ENCODE measurements around the gene LIF.
A peak's percentile ranks its signal among the peaks of the same experiment; 100 is the strongest.

LIF gene

GRCh38 chr22:30287648-30288418 lies 41.3 kb upstream of the LIF start (continued):
- TF ChIP-seq ZBTB48 (tag by site-specific recombination; IDR thresholded peaks at IDR 0.05) (no peak; the same call in 1 of the 2 replicates), ZNF214 (tag by site-specific recombination; IDR thresholded peaks at IDR 0.05; ENCODE audit: borderline replicate concordance) (no peak), MYNN (tag by site-specific recombination; IDR thresholded peaks at IDR 0.05; ENCODE audit: borderline replicate concordance) (no peak), ZNF394 (tag by site-specific recombination; IDR thresholded peaks at IDR 0.05; ENCODE audit: borderline replicate concordance) (no peak), INSM2 (tag by site-specific recombination; IDR thresholded peaks at IDR 0.05) (no peak), SCRT1 (tag by site-specific recombination; IDR thresholded peaks at IDR 0.05; ENCODE audit: borderline replicate concordance) (no peak), YY1 (tag by site-specific recombination; IDR thresholded peaks at IDR 0.05) (no peak), ZFP3 (tag by site-specific recombination; IDR thresholded peaks at IDR 0.05; ENCODE audit: low read depth) (no peak), GLI4 (tag by site-specific recombination; IDR thresholded peaks at IDR 0.05) (no peak), EGR2 (tag by site-specific recombination; IDR thresholded peaks at IDR 0.05; ENCODE audit: low read depth) (no peak), ZNF585B (tag by site-specific recombination; IDR thresholded peaks at IDR 0.05) (no peak), ZNF580 (tag by site-specific recombination; IDR thresholded peaks at IDR 0.05) (peak; percentile 95), ZNF169 (tag by site-specific recombination; IDR thresholded peaks at IDR 0.05) (no peak), ZNF18 (tag by site-specific recombination; IDR thresholded peaks at IDR 0.05) (no peak), BCL11A (tag by site-specific recombination; IDR thresholded peaks at IDR 0.05; ENCODE audit: low read depth) (no peak), PRDM10 (tag by site-specific recombination; IDR thresholded peaks at IDR 0.05) (no peak), ZIC2 (tag by site-specific recombination; IDR thresholded peaks at IDR 0.05) (peak; percentile 73), ZXDB (tag by site-specific recombination; IDR thresholded peaks at IDR 0.05) (no peak; the same call in 1 of the 2 replicates), ZNF529 (tag by site-specific recombination; IDR thresholded peaks at IDR 0.05; ENCODE audit: insufficient replicate concordance) (no peak), ZSCAN16 (tag by site-specific recombination; IDR thresholded peaks at IDR 0.05) (no peak), PRDM1 (tag by site-specific recombination; IDR thresholded peaks at IDR 0.05) (no peak), HOXA7 (CRISPR knock-in tag; IDR thresholded peaks at IDR 0.05; ENCODE audit: borderline replicate concordance) (no peak), KLF10 (tag by site-specific recombination; IDR thresholded peaks at IDR 0.05) (peak; percentile 41; the same call in 1 of the 2 replicates), ZNF660 (tag by site-specific recombination; IDR thresholded peaks at IDR 0.05) (no peak), ZNF555 (tag by site-specific recombination; conservative IDR thresholded peaks at IDR 0.05) (no peak), ZNF658 (tag by site-specific recombination; IDR thresholded peaks at IDR 0.05) (no peak), ZNF610 (tag by site-specific recombination; IDR thresholded peaks at IDR 0.05; ENCODE audit: borderline replicate concordance) (no peak), YY2 (tag by site-specific recombination; IDR thresholded peaks at IDR 0.05) (no peak), ZNF19 (tag by site-specific recombination; IDR thresholded peaks at IDR 0.05; ENCODE audit: low read depth) (no peak)
- TF ChIP-seq, protein P1, sequence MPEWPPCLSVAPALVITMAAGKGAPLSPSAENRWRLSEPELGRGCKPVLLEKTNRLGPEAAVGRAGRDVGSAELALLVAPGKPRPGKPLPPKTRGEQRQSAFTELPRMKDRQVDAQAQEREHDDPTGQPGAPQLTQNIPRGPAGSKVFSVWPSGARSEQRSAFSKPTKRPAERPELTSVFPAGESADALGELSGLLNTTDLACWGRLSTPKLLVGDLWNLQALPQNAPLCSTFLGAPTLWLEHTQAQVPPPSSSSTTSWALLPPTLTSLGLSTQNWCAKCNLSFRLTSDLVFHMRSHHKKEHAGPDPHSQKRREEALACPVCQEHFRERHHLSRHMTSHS (tag by site-specific recombination; IDR thresholded peaks at IDR 0.05) = no peak
- TF ChIP-seq, protein P2, sequence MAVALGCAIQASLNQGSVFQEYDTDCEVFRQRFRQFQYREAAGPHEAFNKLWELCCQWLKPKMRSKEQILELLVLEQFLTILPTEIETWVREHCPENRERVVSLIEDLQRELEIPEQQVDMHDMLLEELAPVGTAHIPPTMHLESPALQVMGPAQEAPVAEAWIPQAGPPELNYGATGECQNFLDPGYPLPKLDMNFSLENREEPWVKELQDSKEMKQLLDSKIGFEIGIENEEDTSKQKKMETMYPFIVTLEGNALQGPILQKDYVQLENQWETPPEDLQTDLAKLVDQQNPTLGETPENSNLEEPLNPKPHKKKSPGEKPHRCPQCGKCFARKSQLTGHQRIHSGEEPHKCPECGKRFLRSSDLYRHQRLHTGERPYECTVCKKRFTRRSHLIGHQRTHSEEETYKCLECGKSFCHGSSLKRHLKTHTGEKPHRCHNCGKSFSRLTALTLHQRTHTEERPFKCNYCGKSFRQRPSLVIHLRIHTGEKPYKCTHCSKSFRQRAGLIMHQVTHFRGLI (tag by site-specific recombination; IDR thresholded peaks at IDR 0.05) = no peak

Measured in HEK293 (cell line).